ENCODE results near the gene PITPNC1. TPM values are rescaled to one million over a fixed set of nuclear protein-coding genes. Genes with fewer than 3 reads are reported as not detected.

The PITPNC1 gene
- polyA plus RNA-seq, 1 donor from 2014 or later = 18.8 TPM

GRCh38 chr17:67601897-67602296, 224.8 kb downstream of the PITPNC1 start:
- H3K9me2 ChIP-seq (ENCODE audit: insufficient read depth, low read length) = no peaks in the 10 kb centered on the region
- no peak for TF ChIP-seq MXI1 (conservative IDR thresholded peaks at IDR 0.05; ENCODE audit: poor library complexity, severe bottlenecking)
- no peak for TF ChIP-seq RAD21 (conservative IDR thresholded peaks at IDR 0.05)
- no peak for TF ChIP-seq POLR2AphosphoS5 (IDR thresholded peaks at IDR 0.05)
- no peak overlapping the region for H3K4me2 ChIP-seq (ENCODE audit: low read length)
- no peaks in the 10 kb centered on the region for H3F3A ChIP-seq (ENCODE audit: insufficient read depth, low read length, poor library complexity, severe bottlenecking)
- H4K20me1 ChIP-seq (ENCODE audit: insufficient read depth) = no peaks in the 10 kb centered on the region
- no peak overlapping the region for H3K27ac ChIP-seq (ENCODE audit: low read length)
- no peak overlapping the region for H3K4me3 ChIP-seq (ENCODE audit: low read length)
- no peaks in the 10 kb centered on the region for H3K36me3 ChIP-seq (ENCODE audit: insufficient read depth, low read length)
- no peak overlapping the region for H3K9ac ChIP-seq (ENCODE audit: low read length)
- no peaks in the 10 kb centered on the region for H3K9me3 ChIP-seq (ENCODE audit: low read length)
- H3K27me3 ChIP-seq (ENCODE audit: insufficient read depth, low read depth, low read length) = no peaks in the 10 kb centered on the region
- H3K79me2 ChIP-seq (replicated peaks; ENCODE audit: insufficient read depth, low read length) = no peaks in the 10 kb centered on the region
- H2AFZ ChIP-seq (ENCODE audit: low read depth, low read length) = no peak overlapping the region

- no peak overlapping the region for H2AFZ ChIP-seq (ENCODE audit: low read depth, low read length)
- no peak overlapping the region for H3K4me3 ChIP-seq (ENCODE audit: low read length)
- H3K9ac ChIP-seq (ENCODE audit: low read length) = no peak overlapping the region
- no peaks in the 10 kb centered on the region for H3K36me3 ChIP-seq (ENCODE audit: insufficient read depth, low read length)
- no peak overlapping the region for H3K4me2 ChIP-seq (ENCODE audit: low read length)
- no peak overlapping the region for H3K27ac ChIP-seq (ENCODE audit: low read length)
- no peaks in the 10 kb centered on the region for H3K9me3 ChIP-seq (ENCODE audit: low read length)
- no peaks in the 10 kb centered on the region for H3K9me2 ChIP-seq (ENCODE audit: insufficient read depth, low read length)
- H4K20me1 ChIP-seq (ENCODE audit: insufficient read depth) = no peaks in the 10 kb centered on the region
- H3F3A ChIP-seq (ENCODE audit: insufficient read depth, low read length, poor library complexity, severe bottlenecking) = no peaks in the 10 kb centered on the region
- no peak for TF ChIP-seq TAF1 (IDR thresholded peaks at IDR 0.05; ENCODE audit: low read depth)
- H3K27me3 ChIP-seq (ENCODE audit: insufficient read depth, low read depth, low read length) = no peaks in the 10 kb centered on the region
- no peaks in the 10 kb centered on the region for H3K79me2 ChIP-seq (replicated peaks; ENCODE audit: insufficient read depth, low read length)
Observed at GRCh38 chr17:67602444-67602843, 225.4 kb downstream of the PITPNC1 start.

GRCh38 chr17:67602974-67603373, 225.9 kb downstream of the PITPNC1 start:
- Histone ChIP-seq H2AFZ (ENCODE audit: low read depth, low read length) (no peak overlapping the region), H3K27me3 (ENCODE audit: insufficient read depth, low read depth, low read length) (no peaks in the 10 kb centered on the region), H3K9ac (ENCODE audit: low read length) (no peak overlapping the region), H3K36me3 (ENCODE audit: insufficient read depth, low read length) (no peaks in the 10 kb centered on the region), H3F3A (ENCODE audit: insufficient read depth, low read length, poor library complexity, severe bottlenecking) (no peaks in the 10 kb centered on the region), H3K79me2 (replicated peaks; ENCODE audit: insufficient read depth, low read length) (no peaks in the 10 kb centered on the region), H3K4me2 (ENCODE audit: low read length) (no peak overlapping the region), H4K20me1 (ENCODE audit: insufficient read depth) (no peaks in the 10 kb centered on the region), H3K9me2 (ENCODE audit: insufficient read depth, low read length) (no peaks in the 10 kb centered on the region), H3K27ac (ENCODE audit: low read length) (no peak overlapping the region), H3K4me3 (ENCODE audit: low read length) (no peak overlapping the region), H3K9me3 (ENCODE audit: low read length) (no peaks in the 10 kb centered on the region)
- no peak for TF ChIP-seq SMC3 (conservative IDR thresholded peaks at IDR 0.05; ENCODE audit: poor library complexity)
- TF ChIP-seq RAD21 (conservative IDR thresholded peaks at IDR 0.05) = peak; percentile 40
- no peak for TF ChIP-seq REST (IDR thresholded peaks at IDR 0.05; ENCODE audit: borderline replicate concordance)
- peak; percentile 38 for TF ChIP-seq CTCF (IDR thresholded peaks at IDR 0.05; ENCODE audit: poor library complexity, severe bottlenecking)

Data from neural cell (in vitro differentiated cells).